GM19468 (cell line): ENCODE data around the gene GAB1.

Source experiments
- ATAC-seq: cut with Tn5 transposase; IDR thresholded peaks from one replicate; pipeline ENCODE4 v1.9.1; 2021; ENCODE audit warnings: mild to moderate bottlenecking, moderate library complexity, moderate number of reproducible peaks; ENCODE audit not compliant: unreplicated experiment; ENCODE audit errors: extremely low read depth

Gene GAB1

DNA sequence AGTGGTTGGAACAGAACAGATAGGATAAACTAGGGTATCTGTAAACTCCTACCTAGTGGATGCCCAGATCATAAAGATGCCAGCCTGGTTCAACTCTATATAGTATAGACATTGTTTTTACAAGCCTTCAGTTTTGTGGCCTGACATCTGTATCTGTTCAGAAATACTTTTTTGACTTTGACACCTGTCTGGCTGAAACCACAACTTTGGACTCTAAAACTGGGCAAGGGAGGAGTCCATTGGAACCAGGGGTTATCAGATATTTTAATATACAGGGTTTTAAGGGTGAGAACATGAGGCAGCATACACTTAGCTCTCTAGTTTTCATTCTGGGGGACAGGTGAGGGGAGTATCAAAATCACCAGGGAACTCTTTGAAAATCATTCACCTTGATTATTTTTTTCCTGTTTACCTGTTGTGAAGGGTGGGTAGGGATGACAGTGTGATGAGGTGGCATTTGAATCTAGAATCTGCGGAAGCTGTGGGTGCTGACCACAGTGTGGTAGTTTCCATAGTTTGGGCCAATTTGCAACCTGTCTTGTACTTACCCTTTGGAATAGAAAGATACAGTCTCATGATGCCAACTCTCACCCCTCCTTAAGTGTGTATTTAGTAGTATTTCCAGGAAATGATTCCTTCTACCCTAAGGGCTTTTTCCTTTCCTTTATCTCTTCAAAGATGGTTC is 20.6 kb downstream of the GAB1 start:
- ATAC-seq: no peak

- ATAC-seq: no peak
Observed at GRCh38 chr4:143358419-143358818, 21.7 kb downstream of the GAB1 start.

- peak; percentile 91 for ATAC-seq
Observed at GRCh38 chr4:143358923-143359643, 22.4 kb downstream of the GAB1 start.

GRCh38 chr4:143359644-143360193 is 23.0 kb downstream of the GAB1 start:
- ATAC-seq: no peak

- no peak for ATAC-seq
Observed at GRCh38 chr4:143360838-143361625, 24.4 kb downstream of the GAB1 start.

DNA sequence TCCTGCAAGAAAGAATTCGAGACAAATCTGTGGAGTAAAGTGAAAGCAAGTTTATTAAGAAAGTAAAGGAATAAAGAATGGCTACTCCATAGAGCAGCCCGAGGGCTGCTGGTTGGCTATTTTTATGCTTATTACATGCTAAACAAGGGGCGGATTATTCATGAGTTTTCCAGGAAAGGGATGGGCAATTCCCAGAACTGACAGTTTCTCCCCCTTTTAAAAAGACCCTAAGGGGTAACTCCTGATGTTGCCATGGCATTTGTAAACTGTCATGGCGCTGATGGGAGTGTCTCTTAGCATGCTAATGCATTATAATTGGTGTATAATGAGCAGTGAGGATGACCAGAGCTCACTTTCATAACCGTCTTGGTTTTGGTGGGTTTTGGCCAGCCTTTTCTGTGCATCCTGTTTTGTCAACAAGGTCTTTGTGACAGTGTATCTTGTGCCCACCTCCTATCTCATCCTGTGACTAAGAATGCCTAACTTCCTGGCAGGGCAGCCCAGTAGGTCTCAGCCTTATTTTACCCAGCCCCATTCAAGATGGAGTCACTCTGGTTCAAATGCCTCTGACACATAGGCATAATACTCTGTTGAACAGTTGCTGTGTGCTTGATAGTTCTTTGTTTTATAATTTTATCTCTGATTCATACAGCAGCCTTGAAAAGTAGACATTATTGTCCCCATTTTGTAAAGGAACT is 25.8 kb downstream of the GAB1 start:
- no peak for ATAC-seq

- no peak for ATAC-seq
Observed at GRCh38 chr4:143363332-143363731, 26.7 kb downstream of the GAB1 start.

DNA sequence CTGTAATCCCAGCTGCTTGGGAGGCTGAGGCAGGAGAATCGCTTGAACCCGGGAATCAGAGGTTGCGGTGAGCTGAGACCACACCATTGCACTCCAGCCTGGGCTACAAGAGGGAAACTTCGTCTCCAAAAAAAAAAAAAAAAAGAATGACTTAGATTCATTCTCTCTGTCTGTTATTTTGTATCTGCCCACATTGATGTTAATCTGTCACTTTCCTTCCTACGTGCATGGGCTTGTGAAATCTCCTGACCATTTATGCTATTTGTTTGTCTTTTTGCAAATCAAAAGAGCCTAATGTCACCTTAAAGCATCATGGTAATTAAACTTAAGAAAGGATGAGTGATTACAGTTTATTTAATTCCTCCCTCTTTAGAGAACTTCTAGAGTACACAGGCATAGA is 27.4 kb downstream of the GAB1 start:
- no peak for ATAC-seq

DNA sequence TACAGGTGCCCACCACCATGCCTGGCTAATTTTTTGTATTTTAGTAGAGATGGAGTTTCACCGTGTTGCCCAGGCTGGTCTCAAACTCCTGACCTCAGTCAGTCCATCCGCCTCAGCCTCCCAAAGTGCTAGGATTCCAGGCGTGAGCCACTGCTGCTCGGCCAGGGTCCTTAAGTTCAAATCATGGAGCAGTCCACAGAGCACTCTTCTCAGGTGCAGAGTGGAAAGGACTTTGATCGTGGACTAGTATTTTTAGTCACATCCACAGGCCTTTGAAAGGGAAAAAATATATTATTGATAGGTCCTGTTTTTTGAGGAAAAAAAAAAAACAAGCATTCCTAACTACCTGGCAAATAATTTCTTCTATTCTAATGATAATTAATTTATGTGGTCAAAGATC is 31.2 kb downstream of the GAB1 start:
- no peak for ATAC-seq

GRCh38 chr4:143369552-143369951 is 32.9 kb downstream of the GAB1 start:
- ATAC-seq: no peak

GRCh38 chr4:143372093-143372915 is 35.6 kb downstream of the GAB1 start:
- ATAC-seq: peak; percentile 54

- no peak for ATAC-seq
Observed at GRCh38 chr4:143374255-143374654, 37.6 kb downstream of the GAB1 start.

- no peak for ATAC-seq
Observed at GRCh38 chr4:143374771-143375170, 38.1 kb downstream of the GAB1 start.

DNA sequence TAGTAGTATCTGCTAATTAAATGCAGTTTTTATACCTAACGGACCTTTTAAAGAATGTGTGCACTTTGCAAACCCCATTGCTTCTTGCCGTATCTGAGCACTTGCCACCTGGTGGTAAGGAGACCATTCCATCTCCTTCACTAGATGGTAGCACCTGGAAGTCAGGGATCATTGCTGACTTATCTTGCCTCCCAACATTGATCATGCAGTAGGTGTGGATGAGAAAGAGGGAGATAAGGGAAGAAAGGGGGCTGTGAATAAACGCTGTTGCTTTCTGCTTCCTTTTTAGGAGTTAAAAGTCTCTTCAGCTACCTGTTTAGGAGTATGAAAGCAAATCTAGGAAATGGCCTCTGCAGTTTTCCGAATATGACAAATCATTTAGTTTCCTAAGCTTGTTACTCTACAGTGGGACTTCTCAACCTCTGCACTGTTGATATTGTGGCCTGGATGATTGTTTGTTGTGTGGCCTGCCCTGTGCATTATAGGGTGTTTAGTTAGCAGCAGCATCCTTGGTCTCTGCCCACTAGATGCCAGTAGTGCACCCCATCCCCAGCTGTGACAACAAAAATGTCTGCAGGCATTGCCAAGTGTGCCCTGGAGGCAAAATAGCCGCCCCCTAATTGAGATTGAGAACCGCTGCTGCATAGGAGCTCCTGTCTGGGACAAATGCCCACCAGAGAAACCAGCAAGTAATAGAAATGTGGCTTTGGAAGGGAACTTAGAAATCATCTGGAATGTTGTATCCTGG is 38.8 kb downstream of the GAB1 start:
- peak; percentile 19 for ATAC-seq

- ATAC-seq: peak; percentile 53
Observed at GRCh38 chr4:143377611-143378099, 41.0 kb downstream of the GAB1 start.

- ATAC-seq: no peak
Observed at GRCh38 chr4:143380629-143381028, 44.0 kb downstream of the GAB1 start.

- ATAC-seq: no peak
Observed at GRCh38 chr4:143381189-143382118, 44.8 kb downstream of the GAB1 start.
